Suppressor macrophage treated with lipopolysaccharide for 1 hour (primary cell): ENCODE data around the gene CERT1.

Experiments used
- DNase-seq, 3 donors: peaks; one replicate each; pipeline ENCODE4 v3.0.0-alpha.2; 2020 to 2022

Gene CERT1

GRCh38 chr5:75471193-75471592 lies 40.2 kb downstream of the CERT1 start:
- DNase-seq = no peak

GRCh38 chr5:75469017-75469416 lies 42.4 kb downstream of the CERT1 start:
- no peak for DNase-seq

GRCh38 chr5:75468593-75468992 lies 42.8 kb downstream of the CERT1 start:
- no peak for DNase-seq

GRCh38 chr5:75466006-75466716 lies 45.3 kb downstream of the CERT1 start:
- no peak for DNase-seq

GRCh38 chr5:75465480-75465879 lies 45.9 kb downstream of the CERT1 start:
- no peak for DNase-seq

- DNase-seq = no peak
Measured at GRCh38 chr5:75463726-75464125, 47.7 kb downstream of the CERT1 start.

GRCh38 chr5:75461679-75462078 lies 49.8 kb downstream of the CERT1 start:
- DNase-seq = peak; percentile 24 to 82 (median 81)

DNA sequence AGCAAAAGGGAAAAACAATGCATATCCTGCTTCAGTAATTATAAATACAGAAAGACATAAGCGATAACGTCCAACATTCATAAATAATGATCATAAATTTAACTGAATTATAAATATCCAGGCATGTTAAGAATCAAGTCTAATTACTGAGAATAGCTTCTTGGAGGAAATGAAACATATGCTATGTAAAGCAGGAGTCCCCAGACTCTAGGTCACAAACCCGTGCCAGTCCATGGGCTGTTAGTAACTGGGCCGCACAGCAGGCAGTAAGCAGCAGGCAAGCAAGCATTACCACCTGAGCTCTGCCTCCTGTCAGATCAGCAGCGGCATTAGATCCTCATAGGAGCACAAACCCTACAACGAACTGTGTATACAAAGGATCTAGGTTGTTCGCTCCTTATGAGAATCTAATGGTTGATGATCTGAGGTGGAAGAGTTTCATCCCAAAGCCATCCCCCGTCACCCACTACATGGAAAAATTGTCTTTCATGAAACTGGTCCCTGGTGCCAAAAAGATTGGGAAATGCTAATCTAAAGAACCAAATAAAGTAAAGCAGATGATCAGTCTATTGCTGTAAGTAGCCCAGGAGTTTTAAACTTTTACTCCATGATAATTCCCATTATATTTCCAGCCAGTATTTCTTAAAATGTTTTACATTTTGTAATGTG lies 50.4 kb downstream of the CERT1 start:
- DNase-seq = no peak

- DNase-seq = no peak
Measured at GRCh38 chr5:75460532-75460931, 50.9 kb downstream of the CERT1 start.

GRCh38 chr5:75457691-75458090 lies 53.7 kb downstream of the CERT1 start:
- no peak for DNase-seq

DNA sequence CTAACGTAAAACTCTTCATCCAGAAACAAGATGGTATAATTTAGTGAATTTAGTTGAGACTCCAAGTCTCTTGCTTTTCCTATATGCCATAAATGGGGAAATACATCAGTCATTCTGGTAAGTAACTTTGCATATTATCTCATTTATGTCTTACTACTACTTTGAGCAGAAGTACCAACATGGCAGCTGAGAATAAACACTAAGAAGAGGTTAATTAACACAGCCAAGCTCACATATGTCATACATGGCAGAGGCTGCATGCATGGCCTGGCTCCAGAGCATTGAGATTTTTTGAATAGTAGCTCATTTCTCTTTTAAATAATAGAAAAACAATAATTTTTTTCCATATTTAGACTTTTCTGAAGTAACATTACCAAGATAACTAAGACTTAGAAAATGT lies 54.3 kb downstream of the CERT1 start:
- no peak for DNase-seq

- no peak for DNase-seq
Measured at GRCh38 chr5:75450069-75450468, 61.4 kb downstream of the CERT1 start.

DNA sequence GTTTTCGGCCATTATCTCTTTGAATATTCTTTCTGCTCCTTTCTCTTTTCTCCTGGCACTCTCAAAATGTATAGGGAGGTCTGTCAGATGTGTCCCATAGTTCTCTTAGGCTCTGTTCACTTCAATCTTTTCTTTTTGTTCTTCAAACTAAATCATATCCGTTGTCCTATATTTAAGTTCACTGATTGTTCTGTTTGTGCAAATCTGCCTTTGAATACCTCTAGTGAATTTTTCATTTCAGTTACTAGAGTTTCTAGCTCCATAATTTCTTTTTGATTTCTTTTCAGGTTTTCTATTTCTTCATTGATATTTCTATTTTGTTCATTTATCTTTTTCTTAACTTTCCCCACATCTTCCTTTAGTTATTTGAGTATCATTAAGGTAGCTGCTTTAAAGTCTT lies 65.4 kb downstream of the CERT1 start:
- no peak for DNase-seq

DNA sequence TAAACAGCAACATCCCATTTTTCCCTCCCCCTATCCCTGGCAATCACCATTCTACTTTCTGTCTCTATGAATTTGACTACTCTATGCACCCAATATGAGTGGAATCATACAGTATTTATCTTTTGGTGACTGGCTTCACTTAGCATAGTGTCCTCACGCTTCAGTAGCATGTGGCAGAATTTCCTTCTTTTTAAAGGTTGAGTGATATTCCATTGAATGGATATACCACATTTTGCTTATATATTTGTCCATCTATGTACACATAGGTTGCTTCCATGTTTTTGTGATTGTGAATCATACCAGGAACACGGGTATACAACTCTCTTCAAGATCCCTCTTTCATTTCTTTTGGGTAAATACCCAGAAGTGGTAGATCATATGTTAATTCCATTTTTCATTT lies 69.9 kb downstream of the CERT1 start:
- no peak for DNase-seq

DNA sequence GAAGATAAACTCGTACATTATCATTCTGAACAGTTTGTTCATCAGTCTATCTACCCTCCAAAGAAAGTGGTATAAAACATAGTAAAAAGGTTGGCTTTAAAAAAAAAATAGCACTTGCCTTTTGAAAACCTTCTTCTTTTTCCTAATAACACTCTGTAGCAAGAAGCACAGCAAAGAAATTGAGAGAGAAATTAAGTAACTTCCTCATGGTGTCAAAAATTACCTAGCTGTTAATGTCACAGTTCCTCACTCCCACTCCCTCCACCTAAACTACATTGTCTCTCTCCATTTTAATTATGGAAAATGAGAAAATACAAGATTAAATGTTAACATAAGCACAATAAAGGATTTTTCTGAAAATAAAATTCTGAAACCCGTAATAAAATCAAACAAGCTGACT lies 72.2 kb downstream of the CERT1 start:
- DNase-seq = peak; percentile 11 to 35 (median 35)

- DNase-seq = no peak
Measured at GRCh38 chr5:75438722-75439121, 72.7 kb downstream of the CERT1 start.

GRCh38 chr5:75435096-75435495 lies 76.3 kb downstream of the CERT1 start:
- DNase-seq = no peak

- peak in 1 of 3 donors; percentile 26 for DNase-seq
Measured at GRCh38 chr5:75433814-75434506, 77.5 kb downstream of the CERT1 start.

DNA sequence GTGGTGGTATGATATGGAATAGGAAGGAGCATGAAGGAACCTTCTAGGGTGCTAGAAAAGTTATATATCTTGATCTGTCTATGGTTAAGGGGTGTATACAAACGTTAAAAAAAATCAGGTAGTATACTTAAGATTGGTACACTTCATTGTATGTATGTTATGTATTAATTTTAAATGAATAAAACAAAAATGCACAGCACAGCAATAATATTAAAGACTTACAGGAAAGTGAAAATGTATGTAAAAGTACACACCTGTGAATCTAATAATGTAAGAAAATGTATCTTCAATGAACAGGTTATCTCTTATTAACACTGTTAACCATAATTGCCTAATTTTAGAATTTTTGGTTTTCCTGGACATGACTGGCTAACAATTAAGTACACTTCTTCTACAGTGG lies 97.2 kb downstream of the CERT1 start:
- DNase-seq = no peak

DNA sequence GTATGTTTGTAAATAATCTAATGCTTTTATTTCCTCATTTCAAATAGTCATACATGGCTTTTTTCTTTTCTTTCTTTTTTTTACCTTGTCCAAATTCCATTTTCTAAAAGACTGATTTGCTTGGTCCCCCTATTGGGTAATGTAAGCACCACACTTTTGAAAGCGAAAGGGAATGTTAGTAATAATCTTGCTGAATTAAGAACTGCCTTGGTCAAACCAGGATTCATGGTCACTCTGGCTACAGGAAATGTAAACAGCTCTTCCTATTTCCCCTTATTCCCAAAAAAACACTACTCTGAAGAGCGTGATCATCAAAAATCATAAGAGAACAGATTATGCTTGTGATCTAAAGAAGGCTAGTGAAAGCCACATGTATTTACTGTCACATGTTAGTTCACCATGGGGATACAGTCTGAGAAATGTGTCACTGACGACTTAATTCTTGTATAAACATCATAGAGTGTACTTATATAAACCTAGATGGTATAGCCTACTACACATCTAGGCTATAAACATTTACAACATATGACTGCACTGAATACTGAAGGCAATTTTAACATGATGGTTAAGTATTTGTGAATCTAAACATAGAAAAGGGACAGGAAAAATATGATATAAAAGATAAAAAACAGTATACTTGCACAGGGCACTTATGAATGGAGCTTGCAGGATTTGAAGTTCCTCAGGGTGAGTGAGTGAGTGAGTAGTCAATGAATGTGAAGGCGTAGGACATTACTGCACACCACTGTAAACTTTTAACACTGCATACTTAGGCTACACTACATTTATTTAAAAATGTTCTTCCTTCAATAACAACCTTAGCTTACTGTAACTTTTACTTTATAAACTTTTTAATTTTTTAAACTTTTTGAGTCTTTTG lies 99.1 kb downstream of the CERT1 start:
- peak; percentile 18 to 60 (median 44) for DNase-seq

DNA sequence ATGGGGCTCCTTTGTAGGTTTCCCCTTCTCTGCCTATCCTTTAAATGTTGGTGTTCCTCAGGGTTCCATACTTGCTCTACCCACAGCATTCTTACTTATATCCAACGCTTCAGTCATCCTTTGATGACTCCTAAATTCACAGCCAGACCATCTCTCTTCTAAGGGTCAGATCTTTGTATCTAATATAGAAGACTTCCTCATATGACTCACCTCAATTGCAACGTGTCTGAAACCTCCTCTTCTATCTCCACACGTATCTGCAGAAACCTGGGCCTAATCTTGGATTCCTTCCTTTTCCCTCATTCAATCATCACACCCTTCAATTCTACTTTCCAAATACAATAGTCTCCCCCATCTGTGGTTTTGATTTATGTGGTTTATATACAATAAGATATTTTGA lies 106.1 kb downstream of the CERT1 start:
- peak in 2 of 3 donors; percentile 2 to 19 for DNase-seq

DNA sequence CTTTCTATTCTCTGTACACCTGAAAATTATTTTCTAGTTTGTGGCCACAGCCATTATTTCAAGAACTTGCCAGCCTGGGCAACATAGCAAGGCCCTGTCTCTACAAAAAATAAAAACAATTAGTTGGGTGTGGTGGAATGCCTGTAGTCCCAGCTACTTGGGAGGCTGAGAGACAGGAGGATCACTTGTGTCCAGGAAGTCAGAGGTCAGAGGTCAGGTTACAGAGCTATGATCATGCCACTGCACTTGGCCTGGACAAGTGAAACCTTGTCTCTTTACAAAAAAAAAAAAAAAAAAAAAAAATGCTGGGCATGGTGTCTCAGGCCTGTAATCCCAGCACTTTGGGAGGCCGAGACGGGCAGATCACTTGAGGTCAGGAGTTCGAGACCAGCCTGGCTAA lies 116.2 kb downstream of the CERT1 start:
- no peak for DNase-seq

DNA sequence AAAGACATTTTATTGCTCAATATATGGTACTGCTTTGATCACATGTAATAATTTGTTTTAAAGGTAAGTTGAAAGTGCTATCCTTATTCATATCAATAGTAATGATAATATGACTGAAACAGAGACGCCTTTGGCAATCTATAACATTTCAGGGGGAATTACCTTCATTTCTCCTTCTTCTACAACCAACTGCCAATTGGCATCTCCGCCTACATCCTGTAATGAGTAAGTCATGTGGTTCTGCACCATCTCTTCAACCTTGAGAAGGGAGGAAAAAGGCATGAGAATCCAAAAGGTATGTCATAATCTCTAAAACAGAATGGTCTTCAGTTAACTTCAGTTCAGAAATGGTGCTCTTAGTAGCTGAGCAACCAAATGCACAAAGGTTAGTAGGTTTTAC lies 122.0 kb downstream of the CERT1 start:
- no peak for DNase-seq
